Progenitor cell of endocrine pancreas (in vitro differentiated cells): ENCODE results near the gene LRRC3. TPM values are rescaled to one million over a fixed set of nuclear protein-coding genes. Genes with fewer than 3 reads are reported as not detected.

ENCODE experiments used
- DNase-seq: peaks from one replicate; pipeline ENCODE4 v3.0.0; 2021; ENCODE audit warnings: low spot score; ENCODE audit not compliant: unreplicated experiment
- H3K27ac Mint-ChIP-seq: 2 replicates; pipeline ENCODE4 v1.8.0; 2021; ENCODE audit warnings: mild to moderate bottlenecking, moderate library complexity, mixed read lengths
- H3K27me3 Mint-ChIP-seq: 2 replicates; pipeline ENCODE4 v1.8.0; 2021; ENCODE audit warnings: mixed read lengths
- H3K36me3 Mint-ChIP-seq: 2 replicates; pipeline ENCODE4 v1.8.0; 2022; ENCODE audit warnings: mixed read lengths; ENCODE audit not compliant: insufficient read depth
- H3K4me1 Mint-ChIP-seq: 2 replicates; pipeline ENCODE4 v1.8.0; 2021; ENCODE audit warnings: low read depth, mixed read lengths
- H3K4me3 Mint-ChIP-seq: 2 replicates; pipeline ENCODE4 v1.8.0; 2021; ENCODE audit warnings: low read depth, mild to moderate bottlenecking, moderate library complexity, mixed read lengths
- H3K9me3 Mint-ChIP-seq: 2 replicates; pipeline ENCODE4 v1.8.0; 2021; ENCODE audit warnings: low read depth, mixed read lengths
- total RNA-seq: library from RNA; stranded (reverse); gene quantifications from 2 replicates; pipeline ENCODE4 v1.2.1, GENCODE V29; 2021
- TF ChIP-seq, protein P1 (sequence below): fragments of 200-600 bp; sonication (generic); IDR thresholded peaks from one replicate; pipeline ENCODE4 v1.5.0; 2021; ENCODE audit warnings: antibody characterized with exemption, mild to moderate bottlenecking; ENCODE audit not compliant: unreplicated experiment

The LRRC3 gene
- total RNA-seq, 1 donor from 2014 or later, result 5.1 TPM

DNA sequence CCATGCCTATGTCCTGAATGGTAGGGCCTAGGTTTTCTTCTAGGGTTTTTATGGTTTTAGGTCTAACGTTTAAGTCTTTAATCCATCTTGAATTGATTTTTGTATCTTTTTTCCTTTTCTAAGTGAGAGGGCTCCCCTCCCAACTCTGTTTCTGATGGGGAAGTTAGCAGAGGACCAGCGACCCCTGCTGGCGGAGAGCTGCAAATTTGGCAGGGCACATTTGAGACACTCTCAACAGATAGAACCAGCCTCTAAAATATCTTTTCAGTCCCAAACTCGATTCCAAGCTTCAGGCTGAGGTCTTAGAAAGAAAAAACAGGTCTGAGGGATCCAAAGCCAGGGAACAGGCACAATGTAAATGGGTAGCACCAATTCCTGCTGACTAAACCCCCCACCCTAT is 32.5 kb downstream of the LRRC3 start:
- peaks cover 22% of the 10 kb centered on the region for H3K36me3 Mint-ChIP-seq
- TF ChIP-seq, protein P1, sequence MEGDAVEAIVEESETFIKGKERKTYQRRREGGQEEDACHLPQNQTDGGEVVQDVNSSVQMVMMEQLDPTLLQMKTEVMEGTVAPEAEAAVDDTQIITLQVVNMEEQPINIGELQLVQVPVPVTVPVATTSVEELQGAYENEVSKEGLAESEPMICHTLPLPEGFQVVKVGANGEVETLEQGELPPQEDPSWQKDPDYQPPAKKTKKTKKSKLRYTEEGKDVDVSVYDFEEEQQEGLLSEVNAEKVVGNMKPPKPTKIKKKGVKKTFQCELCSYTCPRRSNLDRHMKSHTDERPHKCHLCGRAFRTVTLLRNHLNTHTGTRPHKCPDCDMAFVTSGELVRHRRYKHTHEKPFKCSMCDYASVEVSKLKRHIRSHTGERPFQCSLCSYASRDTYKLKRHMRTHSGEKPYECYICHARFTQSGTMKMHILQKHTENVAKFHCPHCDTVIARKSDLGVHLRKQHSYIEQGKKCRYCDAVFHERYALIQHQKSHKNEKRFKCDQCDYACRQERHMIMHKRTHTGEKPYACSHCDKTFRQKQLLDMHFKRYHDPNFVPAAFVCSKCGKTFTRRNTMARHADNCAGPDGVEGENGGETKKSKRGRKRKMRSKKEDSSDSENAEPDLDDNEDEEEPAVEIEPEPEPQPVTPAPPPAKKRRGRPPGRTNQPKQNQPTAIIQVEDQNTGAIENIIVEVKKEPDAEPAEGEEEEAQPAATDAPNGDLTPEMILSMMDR, result peak; percentile 45
- no peaks in the 10 kb centered on the region for H3K27me3 Mint-ChIP-seq
- H3K9me3 Mint-ChIP-seq, result peaks cover 27% of the 10 kb centered on the region
- H3K27ac Mint-ChIP-seq, result no peak overlapping the region
- DNase-seq, result no peak
- H3K4me3 Mint-ChIP-seq, result no peak overlapping the region
- H3K4me1 Mint-ChIP-seq, result peaks cover 3% of the 10 kb centered on the region

DNA sequence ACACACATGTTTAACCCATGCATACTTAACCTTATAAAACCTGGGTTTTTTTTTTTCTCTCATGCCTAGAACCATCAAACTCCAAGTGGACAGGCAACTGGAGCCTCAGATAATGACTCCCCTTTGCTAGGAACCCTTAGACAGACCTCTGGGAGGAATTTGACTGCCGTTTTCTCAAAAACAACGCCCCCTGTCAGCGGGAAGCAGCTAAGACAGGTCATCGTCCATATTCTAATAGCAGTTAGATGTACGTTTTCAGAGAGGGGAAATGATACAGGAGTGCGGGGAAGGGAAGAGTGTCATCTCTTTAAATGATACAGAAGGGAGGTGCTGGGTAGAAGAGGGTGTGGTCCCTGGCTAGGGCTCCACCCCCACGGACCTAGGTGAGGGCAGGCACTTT is 34.7 kb downstream of the LRRC3 start:
- DNase-seq, result no peak
- Mint-ChIP-seq H3K9me3 (peaks cover 24% of the 10 kb centered on the region), H3K4me3 (no peak overlapping the region), H3K4me1 (peaks cover 3% of the 10 kb centered on the region), H3K27ac (no peak overlapping the region), H3K27me3 (no peaks in the 10 kb centered on the region), H3K36me3 (peaks cover 22% of the 10 kb centered on the region)
- TF ChIP-seq, protein P1, result no peak

DNA sequence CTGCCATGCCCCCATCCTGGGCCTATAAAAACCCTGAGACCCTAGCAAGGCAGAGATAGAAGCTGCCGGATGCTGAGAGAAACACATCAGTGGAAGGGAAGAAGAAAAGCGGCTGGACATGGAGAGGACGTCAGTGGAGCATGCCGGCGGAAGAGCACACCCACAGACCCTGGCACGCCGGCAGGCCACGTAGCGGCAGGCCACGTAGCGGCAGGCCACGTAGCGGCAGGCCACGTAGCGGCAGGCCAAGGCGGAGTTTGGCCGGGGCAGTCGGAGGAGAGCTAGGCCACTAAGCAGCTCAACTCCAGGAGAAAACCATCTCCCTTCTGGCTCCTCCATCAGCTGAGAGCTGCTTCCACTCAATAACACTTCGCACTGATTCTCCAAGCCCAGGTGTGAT is 35.1 kb downstream of the LRRC3 start:
- Mint-ChIP-seq H3K27me3 (no peaks in the 10 kb centered on the region), H3K36me3 (peaks cover 22% of the 10 kb centered on the region), H3K9me3 (peaks cover 22% of the 10 kb centered on the region), H3K4me3 (no peak overlapping the region), H3K27ac (no peak overlapping the region), H3K4me1 (peaks cover 2% of the 10 kb centered on the region)
- DNase-seq, result no peak
- TF ChIP-seq, protein P1, result no peak

DNA sequence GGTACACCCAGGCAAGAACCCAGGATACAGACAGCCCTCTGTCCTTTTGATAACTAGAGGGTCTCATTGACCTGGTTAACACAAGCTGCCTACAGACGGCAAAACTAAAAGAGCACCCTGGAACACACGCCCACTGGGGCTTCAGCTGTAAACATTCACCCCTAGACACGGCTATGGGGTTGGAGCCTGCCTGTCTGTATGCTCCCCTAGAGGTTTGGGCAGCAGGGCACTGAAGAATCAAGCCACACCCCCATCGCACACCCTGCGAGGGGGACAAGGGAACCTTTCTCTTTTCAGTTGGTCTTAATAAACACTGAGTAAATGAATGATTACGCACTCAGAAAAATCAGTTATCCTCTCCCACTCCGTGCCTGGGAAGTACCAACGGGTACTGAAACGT is 35.5 kb downstream of the LRRC3 start:
- Mint-ChIP-seq H3K27me3 (no peaks in the 10 kb centered on the region), H3K4me3 (no peak overlapping the region), H3K27ac (no peak overlapping the region), H3K36me3 (peaks cover 22% of the 10 kb centered on the region), H3K4me1 (peaks cover 2% of the 10 kb centered on the region), H3K9me3 (peaks cover 22% of the 10 kb centered on the region)
- TF ChIP-seq, protein P1, result no peak
- no peak for DNase-seq

DNA sequence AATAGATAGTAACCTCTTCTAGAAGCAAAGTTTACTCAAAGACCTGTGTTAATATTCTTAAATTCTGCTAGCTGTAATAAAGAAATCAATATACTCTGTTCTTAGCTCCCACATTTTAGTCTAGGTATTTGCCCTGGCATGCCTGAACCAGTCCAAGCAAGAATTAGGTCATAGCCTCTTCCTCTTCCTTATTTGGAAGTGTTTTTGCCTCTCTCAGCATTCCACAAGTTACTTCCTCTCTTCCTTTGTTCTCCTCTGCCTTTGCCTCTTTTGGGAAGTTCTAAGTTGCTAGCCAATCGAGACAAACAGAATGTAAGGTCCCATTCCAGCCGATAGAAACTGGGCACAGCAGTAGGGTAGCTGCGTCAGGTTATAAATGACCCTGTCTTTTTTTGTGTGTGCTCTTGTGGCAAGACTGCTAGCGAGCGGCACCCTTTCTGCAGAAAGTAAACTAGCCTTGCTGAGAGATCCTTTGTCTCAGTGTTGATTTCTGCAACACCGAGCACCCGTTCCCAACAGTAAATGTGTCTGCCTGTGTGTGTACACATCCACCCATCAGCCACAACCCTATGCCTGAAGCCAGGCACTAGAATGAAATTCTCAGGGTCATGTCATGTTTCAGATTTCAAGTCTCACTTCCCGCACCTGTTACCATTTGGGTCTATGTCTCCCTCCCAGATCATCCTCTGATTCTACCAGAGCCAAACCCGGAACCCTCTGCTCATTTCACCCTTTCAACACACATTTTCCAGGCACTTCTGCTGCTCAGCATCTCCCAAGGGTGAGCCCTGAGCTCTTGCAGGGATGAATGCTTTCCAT is 37.5 kb downstream of the LRRC3 start:
- peaks cover 17% of the 10 kb centered on the region for H3K9me3 Mint-ChIP-seq
- no peak overlapping the region for H3K4me3 Mint-ChIP-seq
- TF ChIP-seq, protein P1, result no peak
- no peak for DNase-seq
- H3K4me1 Mint-ChIP-seq, result peaks cover 10% of the 10 kb centered on the region
- H3K27me3 Mint-ChIP-seq, result no peaks in the 10 kb centered on the region
- peak overlapping the region; percentile 2 for H3K27ac Mint-ChIP-seq
- H3K36me3 Mint-ChIP-seq, result peaks cover 22% of the 10 kb centered on the region
